PC-9 (cell line): ENCODE data around the gene CAMTA1. TPM values are rescaled to one million over a fixed set of nuclear protein-coding genes. Genes with fewer than 3 reads are reported as not detected.

Experiments
- BruUV-seq: library from RNA; stranded (reverse); fragments of 400-500 nt; replicated peaks from 2 replicates; lab custom pipeline; 2021; lab: Mats Ljungman, UMichigan
- CTCF ChIA-PET: fragments of 300-600 bp; sonication (Branson Sonifier 250); formaldehyde crosslinking; loops from one replicate; lab custom pipeline; 2022; ENCODE audit warnings: antibody characterized with exemption; lab: Charles Lee
- POLR2A ChIA-PET: fragments of 300-600 bp; sonication (Branson Sonifier 250); formaldehyde crosslinking; loops from one replicate; lab custom pipeline; 2022; ENCODE audit warnings: antibody characterized with exemption; ENCODE audit not compliant: unreplicated experiment; lab: Charles Lee
- DNase-seq, 2 experiments: peaks; one replicate each; pipeline versions ENCODE4 v3.0.0 to v3.0.0-alpha.2; 2015 to 2022; ENCODE audit warnings: mixed read lengths in 1 of 2
- H2AFZ ChIP-seq: fragments of 200-600 bp; sonication (generic); 2 replicates; pipeline ENCODE4 v1.8.1; 2017; ENCODE audit warnings: antibody characterized with exemption
- H3F3A ChIP-seq: fragments of 200-600 bp; sonication (generic); 2 replicates; pipeline ENCODE4 v1.8.1; 2017; ENCODE audit warnings: antibody characterized with exemption, mild to moderate bottlenecking, low read depth; ENCODE audit not compliant: insufficient read depth
- H3K27ac ChIP-seq: fragments of 200-600 bp; sonication (generic); 2 replicates; pipeline ENCODE4 v1.6.1; 2016; ENCODE audit warnings: mixed run types
- H3K27me3 ChIP-seq: fragments of 200-600 bp; sonication (generic); 2 replicates; pipeline ENCODE4 v1.6.1; 2016; ENCODE audit warnings: low read depth, mixed run types; ENCODE audit not compliant: insufficient read depth
- H3K36me3 ChIP-seq: fragments of 200-600 bp; sonication (generic); 2 replicates; pipeline ENCODE4 v1.6.1; 2016; ENCODE audit warnings: low read depth, mixed run types
- H3K4me1 ChIP-seq: fragments of 200-600 bp; sonication (generic); replicated peaks from 2 replicates; pipeline ENCODE4 v1.6.1; 2016; ENCODE audit warnings: mixed run types; ENCODE audit not compliant: insufficient read depth
- H3K4me2 ChIP-seq: fragments of 200-600 bp; sonication (generic); 2 replicates; pipeline ENCODE4 v1.6.1; 2017; ENCODE audit warnings: mixed run types
- H3K4me3 ChIP-seq: fragments of 200-600 bp; sonication (generic); 2 replicates; pipeline ENCODE4 v1.6.1; 2016; ENCODE audit warnings: mixed run types
- H3K79me2 ChIP-seq: fragments of 200-600 bp; sonication (generic); 2 replicates; pipeline ENCODE4 v1.6.1; 2017; ENCODE audit warnings: low read depth, mixed run types
- H3K9me2 ChIP-seq: fragments of 200-600 bp; sonication (generic); 2 replicates; pipeline ENCODE4 v1.8.1; 2017; ENCODE audit warnings: mild to moderate bottlenecking; ENCODE audit not compliant: insufficient read depth
- H3K9me3 ChIP-seq: fragments of 200-600 bp; sonication (generic); 2 replicates; pipeline ENCODE4 v1.8.1; 2016; ENCODE audit warnings: low read depth; ENCODE audit not compliant: insufficient read depth
- H4K20me1 ChIP-seq: fragments of 200-600 bp; sonication (generic); 2 replicates; pipeline ENCODE4 v1.8.1; 2017; ENCODE audit not compliant: insufficient read depth
- CTCF ChIP-seq: fragments of 200-600 bp; sonication (generic); conservative IDR thresholded peaks from 2 replicates; pipeline ENCODE4 v1.6.1; 2017; ENCODE audit warnings: mixed run types, antibody characterized with exemption, mild to moderate bottlenecking, moderate library complexity
- EZH2 ChIP-seq: fragments of 200-600 bp; sonication (generic); IDR thresholded peaks from 2 replicates; pipeline ENCODE4 v1.8.0; 2017; ENCODE audit warnings: antibody characterized with exemption, low read depth
- intact Hi-C: fragments of 100-400 bp; cut with micrococcal nuclease; formaldehyde crosslinking; loops from one replicate; pipeline ENCODE4 v1.10.0; 2022; ENCODE audit not compliant: unreplicated experiment
- total RNA-seq: library from RNA; stranded (reverse); gene quantifications from 2 replicates; pipeline ENCODE4 v1.2.3, GENCODE V29; 2021

CAMTA1 gene
- total RNA-seq, 1 experiment from 2014 or later = 72.3 TPM

- no peaks in the 10 kb centered on the region for H4K20me1 ChIP-seq
- no TSS peak for BruUV-seq
- no peaks in the 10 kb centered on the region for H3F3A ChIP-seq
- H3K4me2 ChIP-seq = no peak overlapping the region
- no peaks in the 10 kb centered on the region for H3K9me3 ChIP-seq
- no peak overlapping the region for H3K27ac ChIP-seq
- POLR2A ChIA-PET = no interaction called here
- 0 out of 2 replicates have a peak, but pooled peaks cover 1% of the 10 kb centered on the region for H3K27me3 ChIP-seq
- H3K79me2 ChIP-seq = no peaks in the 10 kb centered on the region
- no peak overlapping the region for H3K4me3 ChIP-seq
- intact Hi-C loops = no loop called here
- CTCF ChIA-PET = no interaction called here
- H3K36me3 ChIP-seq = no peaks in the 10 kb centered on the region
- no peak overlapping the region for H2AFZ ChIP-seq
- no peak for DNase-seq
- H3K4me1 ChIP-seq = no peaks in the 10 kb centered on the region
- H3K9me2 ChIP-seq = no peaks in the 10 kb centered on the region
- TF ChIP-seq EZH2 (no peak), CTCF (no peak)
Observed at GRCh38 chr1:7186382-7187111, 401.3 kb downstream of the CAMTA1 start.

DNA sequence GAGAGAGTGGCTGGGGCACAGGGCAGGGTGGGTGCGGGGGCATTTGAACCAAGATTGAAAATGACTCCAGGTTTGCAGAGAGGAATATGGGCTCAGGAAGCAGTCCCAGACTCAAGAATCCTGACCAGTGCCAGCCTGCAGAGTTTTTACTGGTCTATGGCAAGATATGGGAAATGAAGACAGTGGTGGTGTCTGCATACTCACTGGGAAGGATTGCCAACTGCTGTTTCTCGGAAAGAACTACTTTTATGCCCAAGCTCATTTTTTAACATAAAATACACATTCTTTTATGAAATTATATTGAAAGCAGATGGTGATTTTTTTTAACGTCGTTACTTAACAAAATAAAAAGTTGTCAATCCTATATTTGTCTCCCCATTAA, 401.8 kb downstream of the CAMTA1 start:
- H3K4me2 ChIP-seq = no peak overlapping the region
- H3K79me2 ChIP-seq = no peaks in the 10 kb centered on the region
- ChIA-PET POLR2A (no interaction called here), CTCF (no interaction called here)
- no peak overlapping the region for H2AFZ ChIP-seq
- no peaks in the 10 kb centered on the region for H3K9me3 ChIP-seq
- H3K36me3 ChIP-seq = no peaks in the 10 kb centered on the region
- intact Hi-C loops = no loop called here
- H3K4me1 ChIP-seq = no peaks in the 10 kb centered on the region
- H4K20me1 ChIP-seq = no peaks in the 10 kb centered on the region
- no peak overlapping the region for H3K27ac ChIP-seq
- no peaks in the 10 kb centered on the region for H3F3A ChIP-seq
- H3K27me3 ChIP-seq = peaks cover 7% of the 10 kb centered on the region; the same call in 1 of the 2 replicates
- no TSS peak for BruUV-seq
- H3K4me3 ChIP-seq = no peak overlapping the region
- no peak for TF ChIP-seq EZH2
- TF ChIP-seq CTCF = no peak
- H3K9me2 ChIP-seq = no peaks in the 10 kb centered on the region
- DNase-seq = no peak

- BruUV-seq = no TSS peak
- CTCF ChIA-PET = no interaction called here
- H3K79me2 ChIP-seq = no peaks in the 10 kb centered on the region
- intact Hi-C loops = no loop called here
- H3F3A ChIP-seq = no peaks in the 10 kb centered on the region
- no peaks in the 10 kb centered on the region for H3K4me1 ChIP-seq
- H3K36me3 ChIP-seq = no peaks in the 10 kb centered on the region
- TF ChIP-seq CTCF = no peak
- TF ChIP-seq EZH2 = no peak
- DNase-seq = no peak
- no peaks in the 10 kb centered on the region for H3K9me3 ChIP-seq
- peaks cover 32% of the 10 kb centered on the region for H3K27me3 ChIP-seq
- H3K4me2 ChIP-seq = no peak overlapping the region
- H2AFZ ChIP-seq = no peak overlapping the region
- POLR2A ChIA-PET = no interaction called here
- no peaks in the 10 kb centered on the region for H3K9me2 ChIP-seq
- no peak overlapping the region for H3K27ac ChIP-seq
- no peaks in the 10 kb centered on the region for H4K20me1 ChIP-seq
- no peak overlapping the region for H3K4me3 ChIP-seq
Observed at GRCh38 chr1:7190261-7190660, 405.0 kb downstream of the CAMTA1 start.
